HepG2 (cell line): ENCODE data around the gene GPC2. TPM values are rescaled to one million over a fixed set of nuclear protein-coding genes. Genes with fewer than 3 reads are reported as not detected.

Source experiments
- DZIP1 ChIP-seq: sonication (generic); formaldehyde crosslinking; IDR thresholded peaks from 2 replicates; pipeline ENCODE4 v1.5.0; 2020; ENCODE audit warnings: mild to moderate bottlenecking, missing genetic modification reagents
- GATAD2A ChIP-seq: IDR thresholded peaks from 2 replicates; pipeline ENCODE4 v1.6.1; 2016
- GMEB1 ChIP-seq: sonication (generic); formaldehyde crosslinking; IDR thresholded peaks from 2 replicates; pipeline ENCODE4 v1.5.1; 2020; ENCODE audit warnings: missing genetic modification reagents, mild to moderate bottlenecking, borderline replicate concordance
- LCORL ChIP-seq, 2 experiments: fragments of 450-650 bp in 1 of 2; sonication (generic) in 1 of 2; formaldehyde crosslinking in 1 of 2; IDR thresholded peaks; 2 replicates each; pipeline versions ENCODE4 v1.5.0 to v1.6.1; 2017 to 2020; ENCODE audit warnings: antibody characterized with exemption in 1 of 2, missing genetic modification reagents in 1 of 2
- MIER3 ChIP-seq: IDR thresholded peaks from 2 replicates; pipeline ENCODE4 v1.6.1; 2016; ENCODE audit warnings: missing compliant biosample characterization, borderline replicate concordance
- NONO ChIP-seq, 2 experiments: fragments of 450-650 bp in 1 of 2; sonication (generic) in 1 of 2; formaldehyde crosslinking in 1 of 2; IDR thresholded peaks in 1 of 2; conservative IDR thresholded peaks in 1 of 2; 2 replicates each; pipeline versions ENCODE4 v1.6.1 to v1.8.0; 2017 to 2022; ENCODE audit warnings: mild to moderate bottlenecking in 1 of 2, missing genetic modification reagents in 1 of 2, moderate library complexity in 1 of 2
- PATZ1 ChIP-seq: sonication (generic); formaldehyde crosslinking; IDR thresholded peaks from 2 replicates; pipeline ENCODE4 v1.4.0; 2020; ENCODE audit warnings: missing genetic modification reagents
- RXRB ChIP-seq: IDR thresholded peaks from 2 replicates; pipeline ENCODE4 v1.6.1; 2016; ENCODE audit warnings: borderline replicate concordance, missing genetic modification reagents, missing compliant biosample characterization
- TAF1 ChIP-seq: sonication (generic); formaldehyde crosslinking; IDR thresholded peaks from 2 replicates; pipeline ENCODE4 v1.4.0; 2020; ENCODE audit warnings: missing genetic modification reagents
- ZFP37 ChIP-seq: sonication (generic); formaldehyde crosslinking; IDR thresholded peaks from 2 replicates; pipeline ENCODE4 v1.4.0; 2020; ENCODE audit warnings: missing genetic modification reagents, borderline replicate concordance
- ZFX ChIP-seq: sonication (generic); formaldehyde crosslinking; IDR thresholded peaks from 2 replicates; pipeline ENCODE4 v1.4.0; 2020; ENCODE audit warnings: mild to moderate bottlenecking, low read depth, missing genetic modification reagents, moderate library complexity
- ZNF574 ChIP-seq: sonication (generic); formaldehyde crosslinking; IDR thresholded peaks from 2 replicates; pipeline ENCODE4 v1.4.0; 2020; ENCODE audit warnings: missing genetic modification reagents
- polyA plus RNA-seq, 8 experiments: library from polyadenylated mRNA; depleted of rRNA in 3 of 8; stranded (reverse) in 7 of 8; unstranded in 1 of 8; fragments of >200 nt; fragmentation: Illumina TruSeq in 4 of 8; extraction: Trizol in 4 of 8; gene quantifications; 2 replicates each; pipeline versions ENCODE4 v1.2.1 to v1.2.3, GENCODE V29; 2011 to 2016; ENCODE audit warnings: low read depth in 4 of 8, missing spikeins in 1 of 8, mixed read lengths in 1 of 8; ENCODE audit not compliant: insufficient read depth in 1 of 8
- total RNA-seq, 5 experiments: library from RNA; depleted of rRNA; stranded (reverse); fragments of >200 nt; fragmentation: Illumina TruSeq; extraction: Trizol; gene quantifications; 2 replicates each; pipeline ENCODE4 v1.2.3, GENCODE V29; 2016; ENCODE audit warnings: low read depth in 1 of 5
- TF ChIP-seq, protein P1 (sequence below): sonication (generic); formaldehyde crosslinking; IDR thresholded peaks from 2 replicates; pipeline ENCODE4 v1.8.0; 2022; ENCODE audit warnings: mild to moderate bottlenecking, missing genetic modification reagents
- TF ChIP-seq, protein P2 (sequence below): sonication (generic); formaldehyde crosslinking; IDR thresholded peaks from 2 replicates; pipeline ENCODE4 v1.5.1; 2020; ENCODE audit warnings: mild to moderate bottlenecking, moderate library complexity, missing genetic modification reagents

GPC2 gene
- total and polyA plus RNA-seq, 2 of the 13 experiments (the other 11 are each of a cell fraction or from before 2014, with no cell fraction given) = 0.64 to 0.78 TPM

DNA sequence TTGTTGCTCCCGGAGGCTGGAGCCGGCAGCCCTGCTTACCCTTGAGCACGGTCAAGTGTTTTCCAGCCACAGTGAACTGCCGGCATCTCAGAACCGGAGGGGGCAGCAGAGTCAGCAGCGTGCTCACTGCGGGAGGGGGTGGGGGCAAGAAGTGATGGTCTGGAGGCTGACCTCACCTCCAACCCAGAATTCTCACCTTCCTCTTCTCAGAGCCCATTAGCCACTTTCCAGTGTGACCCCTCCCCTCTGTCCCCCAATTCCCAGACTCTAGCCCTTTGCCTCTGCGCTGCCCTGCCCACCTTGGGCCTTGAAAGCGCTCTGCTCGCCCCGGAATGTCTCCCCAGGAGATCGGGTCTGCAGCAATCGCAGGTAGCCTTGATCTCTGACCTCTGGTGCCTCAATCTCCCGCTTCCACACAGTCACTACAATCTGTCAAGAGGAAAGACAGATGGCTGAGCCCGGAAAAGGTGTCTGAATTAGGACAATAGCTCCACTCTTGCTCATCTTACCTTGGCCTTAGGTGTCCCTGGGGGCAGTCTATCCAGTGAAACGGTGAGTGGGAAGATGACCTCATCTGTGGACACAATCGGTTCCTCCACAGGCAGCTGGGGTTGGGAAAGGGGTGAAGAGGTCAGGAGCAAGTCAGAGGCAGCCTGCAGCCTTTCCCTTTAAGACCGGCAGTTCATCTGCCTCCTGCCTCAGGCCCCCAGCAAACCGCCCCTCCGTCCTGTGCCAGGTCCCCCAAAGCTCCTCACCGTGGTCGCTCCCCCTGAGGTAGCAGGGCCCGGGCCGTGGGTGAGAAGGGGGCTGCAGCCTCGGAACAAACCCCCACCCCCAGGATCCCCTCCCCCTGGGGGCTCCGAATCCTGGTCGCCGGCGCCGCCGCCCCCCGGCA, 19.6 kb downstream of the GPC2 start (continued):
- TF ChIP-seq PATZ1 (CRISPR knock-in tag) = peak; percentile 77
- TF ChIP-seq DZIP1 (CRISPR knock-in tag) = no peak
- TF ChIP-seq ZFX = peak; percentile 23; the same call in 1 of the 2 replicates
- TF ChIP-seq, protein P1, sequence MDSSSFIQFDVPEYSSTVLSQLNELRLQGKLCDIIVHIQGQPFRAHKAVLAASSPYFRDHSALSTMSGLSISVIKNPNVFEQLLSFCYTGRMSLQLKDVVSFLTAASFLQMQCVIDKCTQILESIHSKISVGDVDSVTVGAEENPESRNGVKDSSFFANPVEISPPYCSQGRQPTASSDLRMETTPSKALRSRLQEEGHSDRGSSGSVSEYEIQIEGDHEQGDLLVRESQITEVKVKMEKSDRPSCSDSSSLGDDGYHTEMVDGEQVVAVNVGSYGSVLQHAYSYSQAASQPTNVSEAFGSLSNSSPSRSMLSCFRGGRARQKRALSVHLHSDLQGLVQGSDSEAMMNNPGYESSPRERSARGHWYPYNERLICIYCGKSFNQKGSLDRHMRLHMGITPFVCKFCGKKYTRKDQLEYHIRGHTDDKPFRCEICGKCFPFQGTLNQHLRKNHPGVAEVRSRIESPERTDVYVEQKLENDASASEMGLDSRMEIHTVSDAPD = no peak
- TF ChIP-seq MIER3 (CRISPR knock-in tag) = peak; percentile 55; the same call in 1 of the 2 replicates
- no peak for TF ChIP-seq ZFP37 (CRISPR knock-in tag)
- TF ChIP-seq TAF1 (CRISPR knock-in tag) = 0 out of 2 replicates have a peak, but pooled peaks have one; percentile 19
- TF ChIP-seq, protein P2, sequence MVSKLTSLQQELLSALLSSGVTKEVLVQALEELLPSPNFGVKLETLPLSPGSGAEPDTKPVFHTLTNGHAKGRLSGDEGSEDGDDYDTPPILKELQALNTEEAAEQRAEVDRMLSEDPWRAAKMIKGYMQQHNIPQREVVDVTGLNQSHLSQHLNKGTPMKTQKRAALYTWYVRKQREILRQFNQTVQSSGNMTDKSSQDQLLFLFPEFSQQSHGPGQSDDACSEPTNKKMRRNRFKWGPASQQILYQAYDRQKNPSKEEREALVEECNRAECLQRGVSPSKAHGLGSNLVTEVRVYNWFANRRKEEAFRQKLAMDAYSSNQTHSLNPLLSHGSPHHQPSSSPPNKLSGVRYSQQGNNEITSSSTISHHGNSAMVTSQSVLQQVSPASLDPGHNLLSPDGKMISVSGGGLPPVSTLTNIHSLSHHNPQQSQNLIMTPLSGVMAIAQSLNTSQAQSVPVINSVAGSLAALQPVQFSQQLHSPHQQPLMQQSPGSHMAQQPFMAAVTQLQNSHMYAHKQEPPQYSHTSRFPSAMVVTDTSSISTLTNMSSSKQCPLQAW = peak; percentile 34; the same call in 1 of the 2 replicates
- TF ChIP-seq GMEB1 (CRISPR knock-in tag) = no peak
- TF ChIP-seq LCORL (IDR thresholded peaks at IDR 0.05) = no peak
- no peak for TF ChIP-seq LCORL (CRISPR knock-in tag; IDR thresholded peaks at IDR 0.05)
- no peak for TF ChIP-seq NONO (IDR thresholded peaks at IDR 0.05)
- no peak for TF ChIP-seq NONO (CRISPR knock-in tag; conservative IDR thresholded peaks at IDR 0.05)
- TF ChIP-seq RXRB (CRISPR knock-in tag) = peak; percentile 74; the same call in 1 of the 2 replicates
- no peak for TF ChIP-seq ZNF574 (CRISPR knock-in tag)
- peak; percentile 36 for TF ChIP-seq GATAD2A (CRISPR knock-in tag)
